ENCODE measurements around the gene ECSCR.

DNA sequence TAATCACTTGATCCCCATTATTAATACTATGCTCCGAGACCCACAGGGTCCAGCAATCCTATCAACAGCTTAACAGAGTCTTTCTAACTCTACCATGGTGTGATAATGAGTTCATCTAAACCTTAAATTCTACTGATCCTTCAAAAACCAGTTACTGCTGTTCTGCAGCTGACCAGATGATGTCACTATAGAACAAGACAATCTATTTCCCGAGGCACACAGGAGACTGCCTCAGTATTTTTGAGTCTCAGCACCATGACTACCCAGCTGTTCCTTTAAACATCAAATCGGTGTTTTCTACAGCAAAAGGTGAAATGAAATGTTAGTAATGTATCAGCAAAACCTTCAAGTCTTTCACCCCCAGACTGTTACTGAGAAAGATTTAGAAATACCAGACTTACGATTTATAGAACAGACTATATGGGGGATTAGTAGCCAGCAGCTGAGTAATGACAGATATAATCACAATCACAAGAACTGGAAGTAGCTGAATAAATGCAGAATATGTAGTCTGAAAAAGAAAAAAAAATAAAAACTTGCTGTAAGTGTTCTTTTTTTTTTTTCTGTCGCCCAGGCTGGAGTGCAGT lies 40.1 kb downstream of the ECSCR start:
- TF ChIP-seq, protein P1, sequence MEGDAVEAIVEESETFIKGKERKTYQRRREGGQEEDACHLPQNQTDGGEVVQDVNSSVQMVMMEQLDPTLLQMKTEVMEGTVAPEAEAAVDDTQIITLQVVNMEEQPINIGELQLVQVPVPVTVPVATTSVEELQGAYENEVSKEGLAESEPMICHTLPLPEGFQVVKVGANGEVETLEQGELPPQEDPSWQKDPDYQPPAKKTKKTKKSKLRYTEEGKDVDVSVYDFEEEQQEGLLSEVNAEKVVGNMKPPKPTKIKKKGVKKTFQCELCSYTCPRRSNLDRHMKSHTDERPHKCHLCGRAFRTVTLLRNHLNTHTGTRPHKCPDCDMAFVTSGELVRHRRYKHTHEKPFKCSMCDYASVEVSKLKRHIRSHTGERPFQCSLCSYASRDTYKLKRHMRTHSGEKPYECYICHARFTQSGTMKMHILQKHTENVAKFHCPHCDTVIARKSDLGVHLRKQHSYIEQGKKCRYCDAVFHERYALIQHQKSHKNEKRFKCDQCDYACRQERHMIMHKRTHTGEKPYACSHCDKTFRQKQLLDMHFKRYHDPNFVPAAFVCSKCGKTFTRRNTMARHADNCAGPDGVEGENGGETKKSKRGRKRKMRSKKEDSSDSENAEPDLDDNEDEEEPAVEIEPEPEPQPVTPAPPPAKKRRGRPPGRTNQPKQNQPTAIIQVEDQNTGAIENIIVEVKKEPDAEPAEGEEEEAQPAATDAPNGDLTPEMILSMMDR (conservative IDR thresholded peaks at IDR 0.05 in 1 of 2, IDR thresholded peaks at IDR 0.05 in 1 of 2; ENCODE audit: extremely low read depth in 1 of 2, insufficient read depth in 1 of 2, low read depth in 1 of 2, low read length in 2 of 2) = peak; percentile 89 to 98
- no peak for TF ChIP-seq EZH2 (IDR thresholded peaks at IDR 0.05; ENCODE audit: borderline replicate concordance, low read length)

All from mammary epithelial cell (primary cell).